ENCODE data around the gene CLCN6. TPM values are rescaled to one million over a fixed set of nuclear protein-coding genes. Genes with fewer than 3 reads are reported as not detected.

Gene CLCN6
- total RNA-seq, 1 experiment from 2014 or later: 13.7 TPM

- no peak overlapping the region for H3K9ac ChIP-seq (ENCODE audit: low read length)
- H3K27me3 ChIP-seq (ENCODE audit: insufficient read depth, low read length): peaks cover 41% of the 10 kb centered on the region
- no peak overlapping the region for H3K27ac ChIP-seq (ENCODE audit: low read depth, low read length)
- no peaks in the 10 kb centered on the region for H3K79me2 ChIP-seq (ENCODE audit: insufficient read depth, low read length)
- DNase-seq (ENCODE audit: low read depth, low spot score) (no peak), ATAC-seq (peak; percentile 26; the same call in 1 of the 2 replicates)
- BruUV-seq (replicated peaks): no TSS peak
- H3K4me2 ChIP-seq (ENCODE audit: low read length): peak overlapping the region; percentile 8; the same call in 1 of the 2 replicates
- TF ChIP-seq YY1 (IDR thresholded peaks at IDR 0.05; ENCODE audit: extremely low read depth, insufficient replicate concordance, low read depth, low read length) (no peak), CTCF (IDR thresholded peaks at IDR 0.05 in 2 of 3, conservative IDR thresholded peaks at IDR 0.05 in 1 of 3; ENCODE audit: borderline replicate concordance in 1 of 3, insufficient read depth in 1 of 3, low read depth in 2 of 3, low read length in 2 of 3) (no peak), RAD21 (IDR thresholded peaks at IDR 0.05; ENCODE audit: low read depth) (no peak), ZBTB33 (IDR thresholded peaks at IDR 0.05; ENCODE audit: extremely low read depth, insufficient replicate concordance, low read length) (no peak), FOSL1 (IDR thresholded peaks at IDR 0.05; ENCODE audit: low read depth) (peak; percentile 54; the same call in 1 of the 2 replicates), SIN3A (IDR thresholded peaks at IDR 0.05; ENCODE audit: low read depth) (no peak), ZFX (IDR thresholded peaks at IDR 0.05) (no peak)
- no peaks in the 10 kb centered on the region for H4K20me1 ChIP-seq (ENCODE audit: insufficient read depth)
- H3K36me3 ChIP-seq (ENCODE audit: control insufficient read depth in 1 of 2, insufficient read depth in 2 of 2, low read length in 2 of 2): no peaks in the 10 kb centered on the region
- H3K9me3 ChIP-seq (ENCODE audit: control insufficient read depth in 1 of 2, insufficient read depth in 1 of 2, low read depth in 1 of 2, low read length in 2 of 2): no peaks in the 10 kb centered on the region
- RAD21 ChIA-PET (ENCODE audit: low non-redundant PET in 1 of 2, low total read pairs in 2 of 2, uncharacterized antibody in 2 of 2, unreplicated experiment in 2 of 2): interaction anchor here in 1 of 2 experiments (0.6 kb wide), 1 partner anchor 10 kb away, joined by 3 read pairs; no protein-coding TSS in a partner anchor
- intact Hi-C loops (cut with micrococcal nuclease): no loop called here
- H3K4me3 ChIP-seq (replicated peaks in 1 of 2; ENCODE audit: low read depth in 1 of 2, low read length in 2 of 2): no peak overlapping the region
- CTCF ChIA-PET: no interaction called here
- no peaks in the 10 kb centered on the region for H3K9me2 ChIP-seq (ENCODE audit: insufficient read depth)
- H3K4me1 ChIP-seq (ENCODE audit: control insufficient read depth in 1 of 2, insufficient read depth in 2 of 2, low read length in 2 of 2): peaks cover 4 to 10% of the 10 kb centered on the region in 2 experiments; a peak in 3 of 4 replicates
- POLR2A ChIA-PET: interaction anchor here (1.7 kb wide), 1 partner anchor 46 kb away, joined by 13 read pairs; no protein-coding TSS in a partner anchor
- H2AFZ ChIP-seq (ENCODE audit: low read depth, low read length, poor library complexity, severe bottlenecking): no peak overlapping the region
These were observed 56.9 kb downstream of the CLCN6 start for GRCh38 chr1:11862890-11863289.

Measured in HCT116 (cell line).